Activated CD8-positive, alpha-beta T cell treated with anti-CD3 and anti-CD28 coated beads for 36 hours (primary cell): Measurements from ENCODE around the gene IRS1. TPM values are rescaled to one million over a fixed set of nuclear protein-coding genes. Genes with fewer than 3 reads are reported as not detected.

Source experiments
- ATAC-seq: fragments of 200-7000 bp; cut with Tn5 transposase; one replicate; pipeline ENCODE4 v1.10.0; 2021; ENCODE audit warnings: mild to moderate bottlenecking, moderate library complexity
- CTCF ChIA-PET: fragments of 350-600 bp; sonication (Branson Sonifier 250); formaldehyde crosslinking; loops from one replicate; lab custom pipeline; 2021; ENCODE audit warnings: antibody characterized with exemption; lab: Charles Lee
- POLR2A ChIA-PET: fragments of 350-600 bp; sonication (Branson Sonifier 250); formaldehyde crosslinking; loops from one replicate; lab custom pipeline; 2021; ENCODE audit warnings: antibody characterized with exemption; lab: Charles Lee
- DNase-seq: peaks from one replicate; pipeline ENCODE4 v3.0.0-alpha.2; 2020
- H3K27ac Mint-ChIP-seq: one replicate; pipeline ENCODE4 v1.8.0; 2021; ENCODE audit warnings: mild to moderate bottlenecking, mixed read lengths
- H3K27me3 Mint-ChIP-seq: one replicate; pipeline ENCODE4 v1.8.0; 2021; ENCODE audit warnings: mixed read lengths
- H3K36me3 Mint-ChIP-seq: one replicate; pipeline ENCODE4 v1.8.0; 2021; ENCODE audit warnings: low read depth, mixed read lengths
- H3K4me1 Mint-ChIP-seq: one replicate; pipeline ENCODE4 v1.8.0; 2021; ENCODE audit warnings: low read depth, mixed read lengths
- H3K4me3 Mint-ChIP-seq: one replicate; pipeline ENCODE4 v1.8.0; 2021; ENCODE audit warnings: mild to moderate bottlenecking, moderate library complexity, mixed read lengths
- H3K9me3 Mint-ChIP-seq: one replicate; pipeline ENCODE4 v1.8.0; 2021; ENCODE audit warnings: mixed read lengths
- intact Hi-C: fragments of 100-400 bp; cut with micrococcal nuclease; formaldehyde crosslinking; loops from one replicate; pipeline ENCODE4 v1.10.0; 2022
- total RNA-seq, 2 experiments: library from RNA; stranded (reverse); gene quantifications; one replicate each; pipeline ENCODE4 v1.2.3, GENCODE V29; 2021
- TF ChIP-seq, protein P1 (sequence below): fragments of 200-600 bp; IDR thresholded peaks from one replicate; pipeline ENCODE4 v1.8.0; 2022; ENCODE audit warnings: antibody characterized with exemption, mild to moderate bottlenecking

The IRS1 gene
- total RNA-seq, 2 experiments from 2014 or later, result 3.5 to 4.0 TPM

DNA sequence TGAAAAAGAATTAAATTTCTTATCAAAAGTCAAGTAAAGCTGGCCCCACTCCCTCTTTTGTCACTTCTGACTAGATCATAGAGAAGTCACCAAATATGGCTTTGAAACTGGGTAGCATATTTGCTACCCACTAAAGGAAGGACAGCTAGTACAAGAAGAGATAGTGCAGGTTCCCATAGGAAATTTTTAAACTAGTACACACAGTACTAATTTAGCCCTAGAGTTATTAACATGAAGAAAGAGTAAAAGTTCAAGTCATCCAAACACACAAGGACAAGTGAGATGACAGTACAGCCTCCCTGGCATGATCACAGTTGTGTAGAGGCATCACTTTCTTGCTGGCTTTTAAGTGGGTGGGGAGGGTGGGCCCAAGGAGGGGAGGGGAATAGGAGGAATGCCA is 100.9 kb downstream of the IRS1 start:
- CTCF ChIA-PET, result no interaction called here
- POLR2A ChIA-PET, result no interaction called here
- DNase-seq, result no peak
- Mint-ChIP-seq H3K4me3 (no peak overlapping the region), H3K36me3 (no peaks in the 10 kb centered on the region), H3K27ac (no peak overlapping the region), H3K27me3 (peaks cover 13% of the 10 kb centered on the region), H3K4me1 (peaks cover 4% of the 10 kb centered on the region), H3K9me3 (no peaks in the 10 kb centered on the region)
- TF ChIP-seq, protein P1, sequence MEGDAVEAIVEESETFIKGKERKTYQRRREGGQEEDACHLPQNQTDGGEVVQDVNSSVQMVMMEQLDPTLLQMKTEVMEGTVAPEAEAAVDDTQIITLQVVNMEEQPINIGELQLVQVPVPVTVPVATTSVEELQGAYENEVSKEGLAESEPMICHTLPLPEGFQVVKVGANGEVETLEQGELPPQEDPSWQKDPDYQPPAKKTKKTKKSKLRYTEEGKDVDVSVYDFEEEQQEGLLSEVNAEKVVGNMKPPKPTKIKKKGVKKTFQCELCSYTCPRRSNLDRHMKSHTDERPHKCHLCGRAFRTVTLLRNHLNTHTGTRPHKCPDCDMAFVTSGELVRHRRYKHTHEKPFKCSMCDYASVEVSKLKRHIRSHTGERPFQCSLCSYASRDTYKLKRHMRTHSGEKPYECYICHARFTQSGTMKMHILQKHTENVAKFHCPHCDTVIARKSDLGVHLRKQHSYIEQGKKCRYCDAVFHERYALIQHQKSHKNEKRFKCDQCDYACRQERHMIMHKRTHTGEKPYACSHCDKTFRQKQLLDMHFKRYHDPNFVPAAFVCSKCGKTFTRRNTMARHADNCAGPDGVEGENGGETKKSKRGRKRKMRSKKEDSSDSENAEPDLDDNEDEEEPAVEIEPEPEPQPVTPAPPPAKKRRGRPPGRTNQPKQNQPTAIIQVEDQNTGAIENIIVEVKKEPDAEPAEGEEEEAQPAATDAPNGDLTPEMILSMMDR, result no peak
- no peak for ATAC-seq
- intact Hi-C loops, result no loop called here

- Mint-ChIP-seq H3K27me3 (peaks cover 23% of the 10 kb centered on the region), H3K4me1 (peaks cover 6% of the 10 kb centered on the region), H3K27ac (no peak overlapping the region), H3K36me3 (no peaks in the 10 kb centered on the region), H3K4me3 (no peak overlapping the region), H3K9me3 (no peaks in the 10 kb centered on the region)
- ChIA-PET POLR2A (no interaction called here), CTCF (interaction anchor here (1.5 kb wide), 1 partner anchor 107 kb away, joined by 3 read pairs; no protein-coding TSS in a partner anchor)
- ATAC-seq (no peak), DNase-seq (no peak)
- TF ChIP-seq, protein P1, result no peak
- intact Hi-C loops, result no loop called here
These were observed 104.9 kb downstream of the IRS1 start for GRCh38 chr2:226694586-226695284.

DNA sequence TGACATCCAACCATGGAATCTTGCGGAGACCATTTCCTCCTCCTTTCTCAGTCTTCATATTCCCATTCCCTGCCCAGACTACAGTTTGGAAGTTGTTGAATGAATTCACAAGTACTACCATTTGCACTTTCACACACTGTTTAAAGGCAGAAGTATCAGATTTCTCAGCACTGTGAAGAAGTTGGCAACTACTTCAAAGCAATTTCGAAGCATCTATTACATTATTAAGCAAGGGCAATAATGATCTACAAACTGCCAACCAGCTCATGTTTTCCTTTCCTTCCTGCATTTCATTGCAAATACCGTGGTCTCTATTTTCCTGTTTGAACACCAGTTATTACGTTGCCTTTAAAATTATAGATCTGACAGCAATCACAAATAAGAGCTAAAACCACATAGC is 105.5 kb downstream of the IRS1 start:
- Mint-ChIP-seq H3K36me3 (no peaks in the 10 kb centered on the region), H3K9me3 (no peaks in the 10 kb centered on the region), H3K27ac (no peak overlapping the region), H3K4me1 (peaks cover 6% of the 10 kb centered on the region), H3K4me3 (no peak overlapping the region), H3K27me3 (peaks cover 19% of the 10 kb centered on the region)
- intact Hi-C loops, result no loop called here
- ATAC-seq, result no peak
- CTCF ChIA-PET, result interaction anchor here (1.5 kb wide), 1 partner anchor 108 kb away, joined by 3 read pairs; no protein-coding TSS in a partner anchor
- DNase-seq, result no peak
- TF ChIP-seq, protein P1, result no peak
- POLR2A ChIA-PET, result no interaction called here

GRCh38 chr2:226693521-226693920 is 106.1 kb downstream of the IRS1 start:
- POLR2A ChIA-PET, result no interaction called here
- no peak overlapping the region for H3K27ac Mint-ChIP-seq
- peaks cover 6% of the 10 kb centered on the region for H3K4me1 Mint-ChIP-seq
- CTCF ChIA-PET, result interaction anchor here (1.5 kb wide), 1 partner anchor 109 kb away, joined by 3 read pairs; no protein-coding TSS in a partner anchor
- H3K4me3 Mint-ChIP-seq, result no peak overlapping the region
- H3K9me3 Mint-ChIP-seq, result no peaks in the 10 kb centered on the region
- ATAC-seq (no peak), DNase-seq (no peak)
- peaks cover 22% of the 10 kb centered on the region for H3K27me3 Mint-ChIP-seq
- no peaks in the 10 kb centered on the region for H3K36me3 Mint-ChIP-seq
- TF ChIP-seq, protein P1, result no peak
- intact Hi-C loops, result no loop called here

GRCh38 chr2:226692521-226693126 is 107.0 kb downstream of the IRS1 start:
- Mint-ChIP-seq H3K4me3 (no peak overlapping the region), H3K36me3 (no peaks in the 10 kb centered on the region), H3K27me3 (peaks cover 22% of the 10 kb centered on the region), H3K9me3 (no peaks in the 10 kb centered on the region), H3K4me1 (peaks cover 6% of the 10 kb centered on the region), H3K27ac (no peak overlapping the region)
- intact Hi-C loops, result no loop called here
- TF ChIP-seq, protein P1, result no peak
- ChIA-PET CTCF (no interaction called here), POLR2A (no interaction called here)
- DNase-seq (no peak), ATAC-seq (no peak)
